BJ (cell line): ENCODE measurements around the gene CDKL4. TPM values are rescaled to one million over a fixed set of nuclear protein-coding genes. Genes with fewer than 3 reads are reported as not detected.
"Not testable (repeated sequence)": the region's sequence is repeated elsewhere in the genome, so short reads cannot be mapped to it uniquely, and the experiment has no call there.

ENCODE experiments used
- CTCF ChIA-PET: fragments of 350-600 bp; formaldehyde crosslinking; extraction: SDS; loops from one replicate; lab custom pipeline; 2021; ENCODE audit warnings: antibody characterized with exemption, inconsistent platforms; lab: Yijun Ruan, JAX
- POLR2A ChIA-PET: fragments of 300-600 bp; sonication (Branson Sonifier 250); formaldehyde crosslinking; extraction: SDS; loops from one replicate; lab custom pipeline; 2021; ENCODE audit warnings: antibody characterized with exemption; lab: Charles Lee
- DNase-seq: peaks from one replicate; pipeline ENCODE4 v3.0.0-alpha.2; 2011; ENCODE audit warnings: low read depth
- H3K27me3 ChIP-seq: 2 replicates; pipeline ENCODE4 v1.6.0; 2011; ENCODE audit warnings: low read length; ENCODE audit not compliant: control insufficient read depth, insufficient read depth
- H3K36me3 ChIP-seq: 2 replicates; pipeline ENCODE4 v1.5.1; 2011; ENCODE audit warnings: low read length; ENCODE audit not compliant: control insufficient read depth, insufficient read depth
- H3K4me3 ChIP-seq: 2 replicates; pipeline ENCODE4 v1.5.1; 2011; ENCODE audit warnings: low read depth, mild to moderate bottlenecking, control low read depth, low read length
- polyA plus RNA-seq: library from polyadenylated mRNA; depleted of rRNA; stranded (reverse); fragments of >200 nt; gene quantifications from 2 replicates; pipeline ENCODE4 v1.2.3, GENCODE V29; 2011
- TF ChIP-seq, protein P1 (sequence below): IDR thresholded peaks from 2 replicates; pipeline ENCODE4 v1.5.1; 2011; ENCODE audit warnings: low read depth, mild to moderate bottlenecking, control low read depth, inconsistent platforms, low read length, moderate library complexity; ENCODE audit not compliant: insufficient read depth

CDKL4 gene
- polyA plus RNA-seq, 1 experiment, result not detected

- TF ChIP-seq, protein P1, sequence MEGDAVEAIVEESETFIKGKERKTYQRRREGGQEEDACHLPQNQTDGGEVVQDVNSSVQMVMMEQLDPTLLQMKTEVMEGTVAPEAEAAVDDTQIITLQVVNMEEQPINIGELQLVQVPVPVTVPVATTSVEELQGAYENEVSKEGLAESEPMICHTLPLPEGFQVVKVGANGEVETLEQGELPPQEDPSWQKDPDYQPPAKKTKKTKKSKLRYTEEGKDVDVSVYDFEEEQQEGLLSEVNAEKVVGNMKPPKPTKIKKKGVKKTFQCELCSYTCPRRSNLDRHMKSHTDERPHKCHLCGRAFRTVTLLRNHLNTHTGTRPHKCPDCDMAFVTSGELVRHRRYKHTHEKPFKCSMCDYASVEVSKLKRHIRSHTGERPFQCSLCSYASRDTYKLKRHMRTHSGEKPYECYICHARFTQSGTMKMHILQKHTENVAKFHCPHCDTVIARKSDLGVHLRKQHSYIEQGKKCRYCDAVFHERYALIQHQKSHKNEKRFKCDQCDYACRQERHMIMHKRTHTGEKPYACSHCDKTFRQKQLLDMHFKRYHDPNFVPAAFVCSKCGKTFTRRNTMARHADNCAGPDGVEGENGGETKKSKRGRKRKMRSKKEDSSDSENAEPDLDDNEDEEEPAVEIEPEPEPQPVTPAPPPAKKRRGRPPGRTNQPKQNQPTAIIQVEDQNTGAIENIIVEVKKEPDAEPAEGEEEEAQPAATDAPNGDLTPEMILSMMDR, result no peak
- no peaks in the 10 kb centered on the region for H3K36me3 ChIP-seq
- no peak overlapping the region for H3K4me3 ChIP-seq
- CTCF ChIA-PET, result no interaction called here
- DNase-seq, result no peak
- POLR2A ChIA-PET, result no interaction called here
- H3K27me3 ChIP-seq, result no peaks in the 10 kb centered on the region
Measured at GRCh38 chr2:39158351-39158750, 85.4 kb downstream of the CDKL4 start.

DNA sequence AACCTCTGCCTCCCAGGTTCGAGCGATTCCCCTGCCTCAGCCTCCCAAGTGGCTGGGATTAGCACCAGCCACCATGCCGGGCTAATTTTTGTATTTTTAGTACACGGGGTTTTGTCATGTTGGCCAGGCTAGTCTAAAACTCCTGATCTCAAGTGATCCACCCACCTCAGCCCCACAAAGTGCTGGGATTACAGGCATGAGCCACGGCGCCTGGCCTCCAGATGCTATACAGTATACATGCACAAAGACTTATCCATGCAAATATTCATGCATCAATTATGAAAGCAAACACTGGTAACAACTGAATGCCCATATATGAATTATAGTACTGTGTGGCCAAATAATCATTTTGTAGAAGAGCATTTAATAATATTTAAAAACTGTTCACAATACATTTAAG is 86.9 kb downstream of the CDKL4 start:
- Histone ChIP-seq H3K27me3 (no peaks in the 10 kb centered on the region), H3K4me3 (no peak overlapping the region), H3K36me3 (no peaks in the 10 kb centered on the region)
- CTCF ChIA-PET, result no interaction called here
- POLR2A ChIA-PET, result no interaction called here
- DNase-seq, result no peak
- TF ChIP-seq, protein P1, result no peak

GRCh38 chr2:39156107-39156506 is 87.7 kb downstream of the CDKL4 start:
- DNase-seq, result peak; percentile 7
- POLR2A ChIA-PET, result interaction anchor here (0.7 kb wide), 1 partner anchor 35 kb away, joined by 12 read pairs; the partner anchor contains the start of gene SOS1
- Histone ChIP-seq H3K36me3 (no peaks in the 10 kb centered on the region), H3K27me3 (no peaks in the 10 kb centered on the region), H3K4me3 (no peak overlapping the region)
- CTCF ChIA-PET, result no interaction called here
- TF ChIP-seq, protein P1, result no peak

- H3K36me3 ChIP-seq, DNase-seq, H3K27me3 ChIP-seq, CTCF ChIA-PET, H3K4me3 ChIP-seq: not testable (repeated sequence)
- POLR2A ChIA-PET, result interaction anchor here (0.7 kb wide), 1 partner anchor 35 kb away, joined by 12 read pairs; the partner anchor contains the start of gene SOS1
Measured at GRCh38 chr2:39155573-39155972, 88.2 kb downstream of the CDKL4 start.

- TF ChIP-seq, protein P1, result no peak
- CTCF ChIA-PET, result no interaction called here
Measured at GRCh38 chr2:39154944-39155343, 88.8 kb downstream of the CDKL4 start.

GRCh38 chr2:39153312-39153711 is 90.5 kb downstream of the CDKL4 start:
- no peak for DNase-seq
- ChIA-PET CTCF (no interaction called here), POLR2A (no interaction called here)
- no peaks in the 10 kb centered on the region for H3K36me3 ChIP-seq
- no peaks in the 10 kb centered on the region for H3K27me3 ChIP-seq
- TF ChIP-seq, protein P1, result no peak
- H3K4me3 ChIP-seq, result no peak overlapping the region

More at GRCh38 chr2:39154944-39155343, 88.8 kb downstream of the CDKL4 start:
- Histone ChIP-seq H3K36me3 (no peaks in the 10 kb centered on the region), H3K27me3 (no peaks in the 10 kb centered on the region), H3K4me3 (no peak overlapping the region)
- DNase-seq, result no peak
- POLR2A ChIA-PET, result no interaction called here
